ENCODE measurements around the gene PALS1. TPM values are rescaled to one million over a fixed set of nuclear protein-coding genes. Genes with fewer than 3 reads are reported as not detected.
A peak's percentile ranks its signal among the peaks of the same experiment; 100 is the strongest.

PALS1 gene
- total and polyA plus RNA-seq, 12 donors = 2.2 to 23.0 (median 15.0) TPM

- no peak overlapping the region for H3K4me3 ChIP-seq
- no peaks in the 10 kb centered on the region for H3K36me3 ChIP-seq (replicated peaks in 1 of 2)
- intact Hi-C loops (cut with DNase I) = no loop called here
- no peaks in the 10 kb centered on the region for H3K27me3 ChIP-seq
- no peak for TF ChIP-seq POLR2A (IDR thresholded peaks at IDR 0.05)
- TF ChIP-seq, protein P1, sequence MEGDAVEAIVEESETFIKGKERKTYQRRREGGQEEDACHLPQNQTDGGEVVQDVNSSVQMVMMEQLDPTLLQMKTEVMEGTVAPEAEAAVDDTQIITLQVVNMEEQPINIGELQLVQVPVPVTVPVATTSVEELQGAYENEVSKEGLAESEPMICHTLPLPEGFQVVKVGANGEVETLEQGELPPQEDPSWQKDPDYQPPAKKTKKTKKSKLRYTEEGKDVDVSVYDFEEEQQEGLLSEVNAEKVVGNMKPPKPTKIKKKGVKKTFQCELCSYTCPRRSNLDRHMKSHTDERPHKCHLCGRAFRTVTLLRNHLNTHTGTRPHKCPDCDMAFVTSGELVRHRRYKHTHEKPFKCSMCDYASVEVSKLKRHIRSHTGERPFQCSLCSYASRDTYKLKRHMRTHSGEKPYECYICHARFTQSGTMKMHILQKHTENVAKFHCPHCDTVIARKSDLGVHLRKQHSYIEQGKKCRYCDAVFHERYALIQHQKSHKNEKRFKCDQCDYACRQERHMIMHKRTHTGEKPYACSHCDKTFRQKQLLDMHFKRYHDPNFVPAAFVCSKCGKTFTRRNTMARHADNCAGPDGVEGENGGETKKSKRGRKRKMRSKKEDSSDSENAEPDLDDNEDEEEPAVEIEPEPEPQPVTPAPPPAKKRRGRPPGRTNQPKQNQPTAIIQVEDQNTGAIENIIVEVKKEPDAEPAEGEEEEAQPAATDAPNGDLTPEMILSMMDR (IDR thresholded peaks at IDR 0.05) = no peak
- WGBS, 4 donors = 80 to 93% (median 87%) methylated on average over 2 of the region's 2 CpGs
- H3K4me1 ChIP-seq (replicated peaks in 1 of 2) = no peaks in the 10 kb centered on the region
- no peak overlapping the region for H3K27ac ChIP-seq
- DNase-seq = no peak
- H3K9me3 ChIP-seq (replicated peaks in 1 of 3) = no peaks in the 10 kb centered on the region
Observed at GRCh38 chr14:67232066-67232465, 9.2 kb upstream of the PALS1 start.

DNA sequence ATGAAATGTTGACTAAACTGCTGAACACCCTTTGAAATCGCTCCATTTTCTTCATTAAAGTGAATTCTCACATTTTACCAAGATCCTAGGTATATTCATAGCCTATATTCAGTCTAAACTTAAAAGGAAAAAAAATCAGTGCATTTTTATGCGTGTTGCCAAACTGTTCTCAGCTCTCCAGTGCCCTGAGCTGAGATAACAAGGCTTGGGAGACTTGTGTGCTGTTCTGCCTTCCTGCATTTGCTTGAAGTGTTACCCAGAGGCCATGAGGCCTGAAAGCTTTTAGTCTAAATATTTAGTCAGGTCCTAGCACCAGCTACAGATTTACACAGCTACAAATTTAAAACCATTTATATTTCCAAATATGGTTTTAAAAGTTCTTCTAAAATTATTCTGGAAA is 8.6 kb upstream of the PALS1 start:
- no peak overlapping the region for H3K27ac ChIP-seq
- H3K4me3 ChIP-seq = no peak overlapping the region
- 68 to 82% (median 74%) methylated on average over 2 of the region's 2 CpGs for WGBS, 4 donors
- no peaks in the 10 kb centered on the region for H3K36me3 ChIP-seq (replicated peaks in 1 of 2)
- H3K4me1 ChIP-seq (replicated peaks in 1 of 2) = no peaks in the 10 kb centered on the region
- intact Hi-C loops (cut with DNase I) = no loop called here
- no peaks in the 10 kb centered on the region for H3K9me3 ChIP-seq (replicated peaks in 1 of 3)
- no peaks in the 10 kb centered on the region for H3K27me3 ChIP-seq
- no peak for TF ChIP-seq POLR2A (IDR thresholded peaks at IDR 0.05)
- TF ChIP-seq, protein P1 (IDR thresholded peaks at IDR 0.05) = no peak
- no peak for DNase-seq

GRCh38 chr14:67237591-67237990 is 3.6 kb upstream of the PALS1 start:
- Histone ChIP-seq H3K9me3 (replicated peaks in 1 of 3) (no peaks in the 10 kb centered on the region), H3K4me1 (replicated peaks in 1 of 2) (peaks cover 0 to 9% of the 10 kb centered on the region in 2 donors), H3K36me3 (replicated peaks in 1 of 2) (no peaks in the 10 kb centered on the region), H3K27ac (no peak overlapping the region), H3K4me3 (no peak overlapping the region), H3K27me3 (no peaks in the 10 kb centered on the region)
- no peak for DNase-seq
- intact Hi-C loops (cut with DNase I) = no loop called here
- no peak for TF ChIP-seq POLR2A (IDR thresholded peaks at IDR 0.05)
- WGBS, 4 donors = 43 to 67% (median 59%) methylated on average over 1 of the region's 1 CpG

DNA sequence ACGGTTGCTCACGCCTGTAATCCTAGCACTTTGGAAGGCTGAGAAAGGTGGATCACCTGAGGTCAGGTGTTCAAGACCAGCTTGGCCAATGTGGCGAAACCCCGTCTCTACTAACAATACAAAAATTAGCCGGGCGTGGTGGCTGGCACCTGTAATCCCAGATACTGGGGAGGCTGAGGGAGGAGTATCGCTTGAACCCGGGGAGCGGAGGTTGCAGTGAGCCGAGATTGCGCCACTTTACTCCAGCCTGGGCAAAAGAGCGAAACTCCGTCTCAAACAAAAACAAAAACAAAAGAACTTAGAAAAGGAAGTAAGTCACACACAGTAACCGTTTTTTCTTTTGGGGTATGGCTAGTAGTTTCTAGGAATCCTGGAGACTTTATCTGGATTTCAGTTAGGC is 1.7 kb upstream of the PALS1 start:
- DNase-seq = no peak
- Histone ChIP-seq H3K9me3 (replicated peaks in 1 of 3) (no peaks in the 10 kb centered on the region), H3K27ac (no peak overlapping the region), H3K4me3 (peak overlapping the region in 1 of 4 donors; percentile 89), H3K4me1 (replicated peaks in 1 of 2) (peaks cover 0 to 13% of the 10 kb centered on the region in 2 donors), H3K36me3 (replicated peaks in 1 of 2) (no peaks in the 10 kb centered on the region), H3K27me3 (no peaks in the 10 kb centered on the region)
- WGBS, 4 donors = 87 to 92% (median 90%) methylated on average over 14 of the region's 14 CpGs
- intact Hi-C loops (cut with DNase I) = no loop called here
- TF ChIP-seq, protein P1 (IDR thresholded peaks at IDR 0.05) = no peak
- no peak for TF ChIP-seq POLR2A (IDR thresholded peaks at IDR 0.05)

DNA sequence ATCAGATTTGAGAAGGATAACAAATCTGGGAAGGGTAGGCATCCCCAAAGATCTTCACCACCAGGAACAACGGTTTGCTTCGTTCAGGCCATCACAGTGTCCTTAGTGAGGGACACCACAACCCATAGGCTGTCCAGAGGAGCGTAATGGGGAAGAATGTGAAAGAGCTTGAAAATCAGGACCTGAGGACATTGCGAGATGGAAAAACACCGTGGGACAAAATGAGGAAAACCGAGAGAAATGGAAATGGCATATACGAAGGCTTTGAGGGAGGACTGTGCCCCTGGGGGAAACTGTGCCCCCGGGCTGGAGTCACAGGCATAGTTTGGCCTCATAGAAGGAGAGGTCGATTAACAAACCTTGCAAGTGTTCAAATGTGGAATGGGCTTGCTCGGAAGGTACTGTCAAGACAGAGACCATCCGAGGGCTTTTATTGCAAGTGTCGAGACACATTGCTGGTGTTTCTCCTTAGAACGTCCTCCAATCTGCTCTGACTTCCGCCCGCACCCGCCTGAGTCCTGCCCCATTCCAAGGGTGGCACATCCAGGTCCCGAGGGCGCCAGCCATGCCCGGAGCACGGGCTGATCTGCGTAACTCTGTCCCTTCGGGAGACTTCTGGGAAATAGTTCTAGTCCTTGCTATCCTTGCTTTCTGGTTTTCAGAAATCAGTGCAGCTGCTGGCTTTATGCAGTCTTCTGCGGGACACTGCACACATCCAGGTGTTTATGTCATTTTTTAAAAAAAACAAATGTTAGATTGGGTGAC is 885 bp upstream of the PALS1 start:
- intact Hi-C loops (cut with DNase I) = no loop called here
- Histone ChIP-seq H3K9me3 (replicated peaks in 1 of 3) (no peaks in the 10 kb centered on the region), H3K27ac (peak overlapping the region in 4 of 5 donors; percentile 99 to 100 (median 100)), H3K36me3 (replicated peaks in 1 of 2) (no peaks in the 10 kb centered on the region), H3K4me3 (peak overlapping the region in 3 of 4 donors; percentile 16 to 96 (median 89)), H3K4me1 (replicated peaks in 1 of 2) (peaks cover 0 to 17% of the 10 kb centered on the region in 2 donors), H3K27me3 (no peaks in the 10 kb centered on the region)
- 10 to 13% (median 11%) methylated on average over 19 to 23 of the region's 23 CpGs for WGBS, 4 donors
- no peak for TF ChIP-seq POLR2A (IDR thresholded peaks at IDR 0.05)
- TF ChIP-seq, protein P1 (IDR thresholded peaks at IDR 0.05) = no peak
- peak; percentile 62 to 78 (median 74) for DNase-seq
